Measurements from ENCODE around the gene ETV3L. TPM values are rescaled to one million over a fixed set of nuclear protein-coding genes. Genes with fewer than 3 reads are reported as not detected.

Gene ETV3L
- total RNA-seq, 1 donor from 2014 or later: not detected

DNA sequence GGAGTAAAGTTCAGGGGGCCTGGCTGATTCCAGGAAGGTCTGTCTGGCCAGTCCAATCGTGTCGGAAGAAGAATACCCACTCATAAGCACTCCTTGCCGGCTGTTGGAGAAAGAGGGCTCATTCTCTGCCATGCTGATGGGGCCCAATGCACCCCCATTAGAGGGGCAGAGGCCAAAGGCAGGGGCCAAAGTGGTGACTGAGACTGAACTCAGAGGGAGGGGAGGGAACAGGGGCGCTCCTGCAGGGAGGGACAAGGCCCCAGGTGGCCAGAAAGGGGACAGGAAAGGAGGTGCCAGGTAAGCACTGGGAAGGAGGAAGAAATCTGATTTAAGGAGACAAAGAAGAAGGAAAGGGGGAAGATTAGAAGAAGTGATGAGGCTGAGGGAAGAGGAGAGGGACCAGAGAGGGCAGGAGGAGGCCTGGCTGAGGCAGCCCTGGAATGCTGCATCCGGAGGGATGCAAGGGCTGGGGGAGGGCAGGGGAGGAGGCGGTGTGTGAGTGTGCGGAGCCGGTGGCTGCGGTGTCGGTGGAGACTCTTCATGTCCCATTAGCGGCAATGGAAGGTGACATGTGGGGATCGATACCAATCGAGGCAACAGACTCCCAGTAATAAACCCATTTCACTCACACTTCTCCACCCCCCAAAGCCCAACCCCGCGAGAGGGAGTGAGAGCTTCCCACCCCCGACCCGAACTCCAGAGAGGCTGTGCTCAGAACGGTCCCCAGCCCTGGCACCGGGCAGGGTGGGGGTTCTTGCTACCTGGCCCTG, 12.0 kb upstream of the ETV3L start:
- intact Hi-C loops (cut with DNase I): no loop called here
- TF ChIP-seq, protein P1, sequence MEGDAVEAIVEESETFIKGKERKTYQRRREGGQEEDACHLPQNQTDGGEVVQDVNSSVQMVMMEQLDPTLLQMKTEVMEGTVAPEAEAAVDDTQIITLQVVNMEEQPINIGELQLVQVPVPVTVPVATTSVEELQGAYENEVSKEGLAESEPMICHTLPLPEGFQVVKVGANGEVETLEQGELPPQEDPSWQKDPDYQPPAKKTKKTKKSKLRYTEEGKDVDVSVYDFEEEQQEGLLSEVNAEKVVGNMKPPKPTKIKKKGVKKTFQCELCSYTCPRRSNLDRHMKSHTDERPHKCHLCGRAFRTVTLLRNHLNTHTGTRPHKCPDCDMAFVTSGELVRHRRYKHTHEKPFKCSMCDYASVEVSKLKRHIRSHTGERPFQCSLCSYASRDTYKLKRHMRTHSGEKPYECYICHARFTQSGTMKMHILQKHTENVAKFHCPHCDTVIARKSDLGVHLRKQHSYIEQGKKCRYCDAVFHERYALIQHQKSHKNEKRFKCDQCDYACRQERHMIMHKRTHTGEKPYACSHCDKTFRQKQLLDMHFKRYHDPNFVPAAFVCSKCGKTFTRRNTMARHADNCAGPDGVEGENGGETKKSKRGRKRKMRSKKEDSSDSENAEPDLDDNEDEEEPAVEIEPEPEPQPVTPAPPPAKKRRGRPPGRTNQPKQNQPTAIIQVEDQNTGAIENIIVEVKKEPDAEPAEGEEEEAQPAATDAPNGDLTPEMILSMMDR (IDR thresholded peaks at IDR 0.05): no peak
- Histone ChIP-seq H3K27me3 (no peaks in the 10 kb centered on the region), H3K4me3 (no peak overlapping the region), H3K27ac (no peak overlapping the region), H3K4me1 (no peaks in the 10 kb centered on the region), H3K36me3 (no peaks in the 10 kb centered on the region), H3K9me3 (no peaks in the 10 kb centered on the region)
- no peak for DNase-seq (ENCODE audit: extremely low spot score in 2 of 2)

GRCh38 chr1:157110686-157111085, 11.1 kb upstream of the ETV3L start:
- no peak for DNase-seq (ENCODE audit: extremely low spot score in 2 of 2)
- TF ChIP-seq POLR2A (IDR thresholded peaks at IDR 0.05) (no peak), POLR2AphosphoS5 (IDR thresholded peaks at IDR 0.05; ENCODE audit: insufficient read depth in 1 of 2, low read depth in 1 of 2) (no peak)
- TF ChIP-seq, protein P1 (IDR thresholded peaks at IDR 0.05): no peak
- intact Hi-C loops (cut with DNase I): no loop called here
- H3K9me3 ChIP-seq: no peaks in the 10 kb centered on the region
- no peak overlapping the region for H3K27ac ChIP-seq
- H3K27me3 ChIP-seq: no peaks in the 10 kb centered on the region
- no peaks in the 10 kb centered on the region for H3K4me1 ChIP-seq
- H3K36me3 ChIP-seq: no peaks in the 10 kb centered on the region
- no peak overlapping the region for H3K4me3 ChIP-seq

DNA sequence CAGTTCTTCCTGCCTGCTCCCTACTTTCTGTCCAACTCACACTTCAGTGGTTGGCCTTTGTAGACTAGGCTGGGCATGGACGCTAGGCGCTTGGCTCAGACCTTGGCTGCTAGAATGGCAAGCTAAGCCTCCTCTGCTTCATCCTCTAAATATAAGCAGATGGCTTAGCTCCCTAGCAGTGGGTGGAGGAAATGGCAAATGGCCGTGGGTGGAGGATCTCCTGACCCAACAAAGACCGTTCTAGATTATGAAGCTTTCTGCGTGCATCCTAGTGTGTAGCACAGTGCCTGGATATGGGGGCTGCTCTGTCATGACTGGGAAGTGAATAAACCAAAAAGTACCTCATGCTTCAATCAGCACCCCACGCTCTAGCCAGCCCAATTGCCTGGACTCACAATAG, 10.4 kb upstream of the ETV3L start:
- TF ChIP-seq, protein P1 (IDR thresholded peaks at IDR 0.05): no peak
- TF ChIP-seq POLR2AphosphoS5 (IDR thresholded peaks at IDR 0.05; ENCODE audit: insufficient read depth in 1 of 2, low read depth in 1 of 2) (no peak), POLR2A (IDR thresholded peaks at IDR 0.05) (no peak)
- DNase-seq (ENCODE audit: extremely low spot score in 2 of 2): no peak
- Histone ChIP-seq H3K27ac (no peak overlapping the region), H3K9me3 (no peaks in the 10 kb centered on the region), H3K27me3 (no peaks in the 10 kb centered on the region), H3K4me3 (no peak overlapping the region), H3K36me3 (no peaks in the 10 kb centered on the region), H3K4me1 (no peaks in the 10 kb centered on the region)
- intact Hi-C loops (cut with DNase I): no loop called here

DNA sequence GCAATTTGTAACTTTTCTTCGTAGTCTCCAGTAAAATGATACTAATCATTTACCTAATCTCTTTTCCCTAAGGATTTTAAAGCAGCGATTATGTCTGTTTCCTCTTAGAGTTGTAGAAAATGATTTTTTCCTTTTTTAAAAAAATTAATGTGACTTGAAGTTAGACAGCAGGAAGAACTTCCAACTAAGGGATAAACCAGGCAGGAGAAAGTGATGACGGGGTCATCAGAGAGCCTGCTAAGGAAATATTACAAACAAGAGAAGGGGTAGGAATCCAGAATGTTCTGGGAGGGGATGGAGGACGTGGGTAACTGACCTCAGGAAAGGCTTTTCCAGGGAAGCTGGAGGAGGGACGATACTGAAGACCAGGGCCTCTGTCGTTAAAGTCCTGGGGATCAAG, 8.8 kb upstream of the ETV3L start:
- intact Hi-C loops (cut with DNase I): no loop called here
- Histone ChIP-seq H3K36me3 (no peaks in the 10 kb centered on the region), H3K27ac (no peak overlapping the region), H3K27me3 (no peaks in the 10 kb centered on the region), H3K4me1 (no peaks in the 10 kb centered on the region), H3K4me3 (no peak overlapping the region), H3K9me3 (no peaks in the 10 kb centered on the region)
- no peak for DNase-seq (ENCODE audit: extremely low spot score in 2 of 2)
- TF ChIP-seq, protein P1 (IDR thresholded peaks at IDR 0.05): no peak
- TF ChIP-seq POLR2A (IDR thresholded peaks at IDR 0.05) (no peak), POLR2AphosphoS5 (IDR thresholded peaks at IDR 0.05; ENCODE audit: insufficient read depth in 1 of 2, low read depth in 1 of 2) (no peak)

DNA sequence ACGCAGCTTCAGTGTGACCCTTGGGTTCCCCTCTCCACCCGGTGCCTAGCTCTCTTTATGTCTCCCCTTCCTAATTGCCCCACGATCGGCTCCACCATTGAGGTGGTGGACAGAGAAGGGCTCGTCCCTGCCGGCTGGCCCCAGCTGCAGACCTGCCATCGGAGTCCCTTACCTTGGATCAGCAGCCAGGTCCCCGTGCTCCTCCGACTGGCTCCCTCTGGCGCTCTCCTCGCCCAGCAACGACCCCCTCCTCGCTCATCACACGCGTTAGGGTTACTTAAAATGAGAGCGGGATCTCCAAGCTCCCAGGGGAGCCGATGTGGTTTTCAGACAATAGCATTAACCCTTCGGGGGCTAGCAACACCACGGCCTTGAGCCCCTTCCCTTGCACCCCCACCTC, 8.1 kb upstream of the ETV3L start:
- no peak for DNase-seq (ENCODE audit: extremely low spot score in 2 of 2)
- Histone ChIP-seq H3K4me3 (no peak overlapping the region), H3K27me3 (no peaks in the 10 kb centered on the region), H3K27ac (no peak overlapping the region), H3K9me3 (no peaks in the 10 kb centered on the region), H3K4me1 (no peaks in the 10 kb centered on the region), H3K36me3 (no peaks in the 10 kb centered on the region)
- TF ChIP-seq POLR2AphosphoS5 (IDR thresholded peaks at IDR 0.05; ENCODE audit: insufficient read depth in 1 of 2, low read depth in 1 of 2) (no peak), POLR2A (IDR thresholded peaks at IDR 0.05) (no peak)
- TF ChIP-seq, protein P1 (IDR thresholded peaks at IDR 0.05): no peak
- intact Hi-C loops (cut with DNase I): no loop called here
